B cell (primary cell): ENCODE measurements around the gene CA9. TPM values are rescaled to one million over a fixed set of nuclear protein-coding genes. Genes with fewer than 3 reads are reported as not detected.

Experiments used
- ATAC-seq: fragments of 200-7000 bp; cut with Tn5 transposase; one replicate; pipeline ENCODE4 v1.10.0; 2021; ENCODE audit warnings: low read depth, mild to moderate bottlenecking, moderate number of reproducible peaks, moderate library complexity
- CTCF ChIA-PET: fragments of 350-600 bp; sonication (Branson Sonifier 250); formaldehyde crosslinking; loops from one replicate; lab custom pipeline; 2021; ENCODE audit warnings: antibody characterized with exemption, inconsistent platforms; lab: Charles Lee
- POLR2A ChIA-PET: fragments of 350-600 bp; sonication (Branson Sonifier 250); formaldehyde crosslinking; loops from one replicate; lab custom pipeline; 2021; ENCODE audit warnings: antibody characterized with exemption; lab: Charles Lee
- DNase-seq: peaks from one replicate; pipeline ENCODE4 v3.0.0; 2013
- H2AFZ ChIP-seq: 2 replicates; pipeline ENCODE4 v1.6.1; 2012; ENCODE audit warnings: mild to moderate bottlenecking, low read depth, low read length; ENCODE audit not compliant: insufficient read depth, poor library complexity, severe bottlenecking
- H3K27ac ChIP-seq, 2 donors: 1 replicate in 1 of 2; 2 replicates in 1 of 2; pipeline ENCODE4 v1.5.1; 2012 to 2013; ENCODE audit warnings: low read length in 2 of 2, mild to moderate bottlenecking in 2 of 2, moderate library complexity in 1 of 2
- H3K27me3 ChIP-seq, 4 experiments: fragments of 200-600 bp in 1 of 4; sonication (generic) in 1 of 4; replicated peaks in 1 of 4; 1 replicate in 2 of 4; 2 replicates in 2 of 4; pipeline versions ENCODE4 v1.6.1 to v1.7.0; 2013 to 2016; ENCODE audit warnings: low read length in 3 of 4, mild to moderate bottlenecking in 2 of 4, mixed read lengths in 1 of 4, moderate library complexity in 1 of 4; ENCODE audit not compliant: insufficient read depth in 4 of 4, control insufficient read depth in 3 of 4; ENCODE audit errors: control extremely low read depth in 1 of 4
- H3K36me3 ChIP-seq, 2 experiments: replicated peaks in 1 of 2; 1 replicate in 1 of 2; 2 replicates in 1 of 2; pipeline versions ENCODE4 v1.6.1 to v1.7.1; 2013; ENCODE audit warnings: low read length in 1 of 2; ENCODE audit not compliant: insufficient read depth in 2 of 2, control insufficient read depth in 1 of 2; ENCODE audit errors: control extremely low read depth in 1 of 2, extremely low read depth in 1 of 2
- H3K4me1 ChIP-seq, 2 donors: fragments of 200-600 bp in 1 of 2; sonication (generic) in 1 of 2; 1 replicate in 1 of 2; 2 replicates in 1 of 2; pipeline versions ENCODE4 v1.5.1 to v1.6.1; 2013 to 2017; ENCODE audit warnings: low read length in 2 of 2; ENCODE audit not compliant: control insufficient read depth in 2 of 2, insufficient read depth in 2 of 2
- H3K4me2 ChIP-seq: replicated peaks from 2 replicates; pipeline ENCODE3; 2012; ENCODE audit warnings: mild to moderate bottlenecking, low read depth, low read length; ENCODE audit not compliant: poor library complexity, severe bottlenecking
- H3K4me3 ChIP-seq, 5 experiments: fragments of 200-600 bp in 1 of 5; sonication (generic) in 1 of 5; 1 replicate in 3 of 5; 2 replicates in 2 of 5; pipeline versions ENCODE4 v1.5.1 to v1.7.0; 2011 to 2016; ENCODE audit warnings: low read length in 4 of 5, mild to moderate bottlenecking in 4 of 5, low read depth in 2 of 5, control low read depth in 1 of 5, moderate library complexity in 1 of 5; ENCODE audit not compliant: insufficient read depth in 1 of 5; ENCODE audit errors: control extremely low read depth in 1 of 5, extremely low read depth in 1 of 5
- H3K79me2 ChIP-seq: fragments of 200-600 bp; sonication (generic); one replicate; pipeline ENCODE4 v1.6.0; 2016; ENCODE audit warnings: low read length; ENCODE audit not compliant: control insufficient read depth, insufficient read depth
- H3K9ac ChIP-seq: fragments of 200-600 bp; sonication (generic); 2 replicates; pipeline ENCODE4 v1.6.1; 2017; ENCODE audit warnings: mild to moderate bottlenecking, low read length, moderate library complexity
- H3K9me3 ChIP-seq, 3 donors: one replicate each; pipeline versions ENCODE4 v1.6.1 to v1.7.1; 2013; ENCODE audit warnings: low read length in 2 of 3; ENCODE audit not compliant: control insufficient read depth in 2 of 3, insufficient read depth in 1 of 3; ENCODE audit errors: control extremely low read depth in 1 of 3
- H4K20me1 ChIP-seq: 2 replicates; pipeline ENCODE4 v1.6.0; 2012; ENCODE audit warnings: mild to moderate bottlenecking, low read length; ENCODE audit not compliant: insufficient read depth, control insufficient read depth, poor library complexity, severe bottlenecking
- H3K27ac Mint-ChIP-seq: one replicate; pipeline ENCODE4 v1.8.0; 2021; ENCODE audit warnings: mixed read lengths
- H3K27me3 Mint-ChIP-seq: one replicate; pipeline ENCODE4 v1.8.0; 2021; ENCODE audit warnings: mixed read lengths
- H3K4me1 Mint-ChIP-seq: one replicate; pipeline ENCODE4 v1.8.0; 2021; ENCODE audit warnings: mixed read lengths
- H3K4me3 Mint-ChIP-seq: one replicate; pipeline ENCODE4 v1.8.0; 2021; ENCODE audit warnings: mixed read lengths
- H3K9me3 Mint-ChIP-seq: one replicate; pipeline ENCODE4 v1.8.0; 2022; ENCODE audit warnings: mixed read lengths; ENCODE audit not compliant: insufficient read depth
- WGBS: methylation state at CpG from one replicate; pipeline ENCODE4 v1.1.5; 2013; ENCODE audit warnings: missing lambda C conversion rate; ENCODE audit not compliant: insufficient coverage; 5-methylcytosine and 5-hydroxymethylcytosine counted together
- intact Hi-C: fragments of 100-400 bp; cut with micrococcal nuclease; formaldehyde crosslinking; loops from one replicate; pipeline ENCODE4 v1.10.0; 2022
- polyA plus RNA-seq: library from polyadenylated mRNA; depleted of rRNA; stranded (reverse); fragments of >200 nt; gene quantifications from 2 replicates; pipeline ENCODE4 v1.2.3, GENCODE V29; 2012
- total RNA-seq, 2 donors: library from RNA; stranded (reverse); fragments of 120-200 nt in 1 of 2; gene quantifications; 1 replicate in 1 of 2; 2 replicates in 1 of 2; pipeline versions ENCODE4 v1.2.3 to v1.2.4, GENCODE V29; 2013 to 2022
- TF ChIP-seq, protein P1 (sequence below): fragments of 200-600 bp; IDR thresholded peaks from one replicate; pipeline ENCODE4 v1.8.0; 2022; ENCODE audit warnings: antibody characterized with exemption, mild to moderate bottlenecking

Gene CA9
- total and polyA plus RNA-seq, 2 donors (not counting 1 experiment from before 2014, with no cell fraction given), result not detected

DNA sequence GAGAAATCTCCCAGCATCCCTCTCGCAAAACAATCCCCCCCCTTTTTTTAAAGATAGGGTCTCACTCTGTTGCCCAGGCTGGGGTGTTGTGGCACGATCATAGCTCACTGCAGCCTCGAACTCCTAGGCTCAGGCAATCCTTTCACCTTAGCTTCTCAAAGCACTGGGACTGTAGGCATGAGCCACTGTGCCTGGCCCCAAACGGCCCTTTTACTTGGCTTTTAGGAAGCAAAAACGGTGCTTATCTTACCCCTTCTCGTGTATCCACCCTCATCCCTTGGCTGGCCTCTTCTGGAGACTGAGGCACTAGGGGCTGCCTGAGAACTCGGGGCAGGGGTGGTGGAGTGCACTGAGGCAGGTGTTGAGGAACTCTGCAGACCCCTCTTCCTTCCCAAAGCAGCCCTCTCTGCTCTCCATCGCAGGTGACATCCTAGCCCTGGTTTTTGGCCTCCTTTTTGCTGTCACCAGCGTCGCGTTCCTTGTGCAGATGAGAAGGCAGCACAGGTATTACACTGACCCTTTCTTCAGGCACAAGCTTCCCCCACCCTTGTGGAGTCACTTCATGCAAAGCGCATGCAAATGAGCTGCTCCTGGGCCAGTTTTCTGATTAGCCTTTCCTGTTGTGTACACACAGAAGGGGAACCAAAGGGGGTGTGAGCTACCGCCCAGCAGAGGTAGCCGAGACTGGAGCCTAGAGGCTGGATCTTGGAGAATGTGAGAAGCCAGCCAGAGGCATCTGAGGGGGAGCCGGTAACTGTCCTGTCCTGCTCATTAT lies 6.8 kb downstream of the CA9 start:
- peak overlapping the region; percentile 72 for H3K27ac Mint-ChIP-seq

More for the DNA sequence above, 6.8 kb downstream of the CA9 start:
- Histone ChIP-seq H3K4me2 (peak overlapping the region; percentile 53), H4K20me1 (no peaks in the 10 kb centered on the region), H3K4me3 (peak overlapping the region in 2 of 5 experiments; percentile 2 to 28), H3K9me3 (no peaks in the 10 kb centered on the region), H2AFZ (peak overlapping the region; percentile 16), H3K4me1 (peaks cover 20 to 31% of the 10 kb centered on the region in 2 donors), H3K27ac (no peak overlapping the region), H3K27me3 (peaks cover 0 to 8% (median 3%) of the 10 kb centered on the region in 4 experiments), H3K36me3 (no peaks in the 10 kb centered on the region), H3K79me2 (no peaks in the 10 kb centered on the region), H3K9ac (peak overlapping the region; percentile 23)
- H3K9me3 Mint-ChIP-seq, result no peaks in the 10 kb centered on the region
- TF ChIP-seq, protein P1, sequence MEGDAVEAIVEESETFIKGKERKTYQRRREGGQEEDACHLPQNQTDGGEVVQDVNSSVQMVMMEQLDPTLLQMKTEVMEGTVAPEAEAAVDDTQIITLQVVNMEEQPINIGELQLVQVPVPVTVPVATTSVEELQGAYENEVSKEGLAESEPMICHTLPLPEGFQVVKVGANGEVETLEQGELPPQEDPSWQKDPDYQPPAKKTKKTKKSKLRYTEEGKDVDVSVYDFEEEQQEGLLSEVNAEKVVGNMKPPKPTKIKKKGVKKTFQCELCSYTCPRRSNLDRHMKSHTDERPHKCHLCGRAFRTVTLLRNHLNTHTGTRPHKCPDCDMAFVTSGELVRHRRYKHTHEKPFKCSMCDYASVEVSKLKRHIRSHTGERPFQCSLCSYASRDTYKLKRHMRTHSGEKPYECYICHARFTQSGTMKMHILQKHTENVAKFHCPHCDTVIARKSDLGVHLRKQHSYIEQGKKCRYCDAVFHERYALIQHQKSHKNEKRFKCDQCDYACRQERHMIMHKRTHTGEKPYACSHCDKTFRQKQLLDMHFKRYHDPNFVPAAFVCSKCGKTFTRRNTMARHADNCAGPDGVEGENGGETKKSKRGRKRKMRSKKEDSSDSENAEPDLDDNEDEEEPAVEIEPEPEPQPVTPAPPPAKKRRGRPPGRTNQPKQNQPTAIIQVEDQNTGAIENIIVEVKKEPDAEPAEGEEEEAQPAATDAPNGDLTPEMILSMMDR, result no peak
- H3K4me1 Mint-ChIP-seq, result peaks cover 27% of the 10 kb centered on the region
- DNase-seq, result peak; percentile 37
- H3K4me3 Mint-ChIP-seq, result peak overlapping the region; percentile 61
- ATAC-seq, result peak; percentile 76
- peaks cover 4% of the 10 kb centered on the region for H3K27me3 Mint-ChIP-seq
- WGBS, result 79% methylated on average over 10 of the region's 15 CpGs
- CTCF ChIA-PET, result interaction anchor here (1.0 to 3.7 kb wide), 6 partner anchors 8 to 51 kb away, joined by 4 to 34 read pairs (median 6); partner anchors contain the start of genes ARHGEF39, CCDC107, CREB3 and RMRP
- intact Hi-C loops, result no loop called here
- POLR2A ChIA-PET, result interaction anchor here (0.6 to 1.7 kb wide), 4 partner anchors 10 to 51 kb away, joined by 3 to 7 read pairs (median 3); partner anchors contain the start of genes CCDC107, CREB3, RMRP and TLN1
